Keratinocyte (primary cell): Measurements from ENCODE around the gene FOXP4.

Source experiments
- CTCF ChIP-seq, 3 experiments: IDR thresholded peaks in 1 of 3; conservative IDR thresholded peaks in 1 of 3; optimal IDR thresholded peaks in 1 of 3; 2 replicates in 2 of 3; 3 replicates in 1 of 3; pipeline versions ENCODE3 to v1.5.1; 2011; ENCODE audit warnings: low read length in 3 of 3, mild to moderate bottlenecking in 3 of 3, moderate library complexity in 2 of 3, control low read depth in 1 of 3, inconsistent platforms in 1 of 3; ENCODE audit not compliant: insufficient read depth in 2 of 3; ENCODE audit errors: extremely low read depth in 1 of 3
- EZH2 ChIP-seq: IDR thresholded peaks from one replicate; pipeline ENCODE4 v1.6.1; 2012; ENCODE audit warnings: inconsistent platforms, mild to moderate bottlenecking, low read length, moderate library complexity

GRCh38 chr6:41541364-41541763 lies 4.8 kb upstream of the FOXP4 start:
- TF ChIP-seq CTCF (optimal IDR thresholded peaks at IDR 0.05 in 1 of 3, IDR thresholded peaks at IDR 0.05 in 1 of 3, conservative IDR thresholded peaks at IDR 0.05 in 1 of 3; ENCODE audit: extremely low read depth in 1 of 3, insufficient read depth in 2 of 3, low read length in 3 of 3), result no peak
- no peak for TF ChIP-seq EZH2
